RCC 7860 (cell line): ENCODE results near the gene NDUFS1.
"Not testable (repeated sequence)": the region's sequence is repeated elsewhere in the genome, so short reads cannot be mapped to it uniquely, and the experiment has no call there.

ENCODE experiments used
- DNase-seq: peaks from one replicate; pipeline ENCODE4 v3.0.0-alpha.2; 2015; ENCODE audit warnings: low spot score
- FAIRE-seq: peaks from 2 replicates; lab custom pipeline; 2012; peaks lifted over from hg19 to GRCh38; lab: Jason Lieb, UNC

The NDUFS1 gene

DNA sequence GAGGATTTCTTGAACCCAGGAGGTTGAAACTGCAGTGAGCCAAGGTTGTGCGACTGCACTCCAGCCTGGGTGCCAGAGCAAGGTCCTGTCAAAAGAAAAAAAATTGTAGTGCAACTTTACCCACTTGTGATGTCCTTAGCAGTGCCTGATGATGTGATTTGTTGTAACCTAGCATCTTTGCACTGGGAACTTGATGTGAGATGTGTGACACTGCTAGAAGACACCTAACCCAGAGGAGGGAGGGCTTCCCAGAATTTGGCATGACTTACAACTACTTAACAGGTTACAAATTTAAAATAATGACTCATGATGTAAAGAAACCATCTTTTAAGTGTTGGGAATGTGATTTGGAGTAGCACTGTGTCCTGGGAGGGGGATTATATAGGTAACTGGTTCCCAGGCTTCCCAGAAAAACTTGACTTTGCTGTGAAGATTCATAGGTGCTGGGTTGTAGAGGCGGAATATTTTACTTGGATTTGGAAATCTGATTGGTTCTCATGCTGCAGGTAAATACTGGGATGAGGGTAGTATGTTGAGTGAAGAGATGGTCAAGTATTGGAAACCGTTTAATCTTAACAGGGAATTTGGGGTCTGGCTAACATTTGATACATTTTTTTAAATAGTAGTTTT lies 4.1 kb upstream of the NDUFS1 start:
- FAIRE-seq = no peak
- no peak for DNase-seq

DNA sequence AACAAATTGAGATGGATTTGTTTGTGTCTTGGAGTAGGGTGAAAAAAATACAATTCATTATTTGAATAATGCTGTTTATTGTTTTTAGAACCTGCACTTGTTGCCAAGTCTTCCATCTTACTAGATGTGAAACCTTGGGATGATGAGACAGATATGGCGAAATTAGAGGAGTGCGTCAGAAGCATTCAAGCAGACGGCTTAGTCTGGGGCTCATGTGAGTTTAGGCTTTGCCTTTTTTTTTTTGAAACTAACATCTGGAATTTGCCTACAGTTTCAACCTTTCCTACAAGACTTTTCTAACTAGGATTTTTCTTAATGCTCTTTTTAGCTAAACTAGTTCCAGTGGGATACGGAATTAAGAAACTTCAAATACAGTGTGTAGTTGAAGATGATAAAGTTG lies 3.2 kb upstream of the NDUFS1 start:
- not testable (repeated sequence) for DNase-seq

DNA sequence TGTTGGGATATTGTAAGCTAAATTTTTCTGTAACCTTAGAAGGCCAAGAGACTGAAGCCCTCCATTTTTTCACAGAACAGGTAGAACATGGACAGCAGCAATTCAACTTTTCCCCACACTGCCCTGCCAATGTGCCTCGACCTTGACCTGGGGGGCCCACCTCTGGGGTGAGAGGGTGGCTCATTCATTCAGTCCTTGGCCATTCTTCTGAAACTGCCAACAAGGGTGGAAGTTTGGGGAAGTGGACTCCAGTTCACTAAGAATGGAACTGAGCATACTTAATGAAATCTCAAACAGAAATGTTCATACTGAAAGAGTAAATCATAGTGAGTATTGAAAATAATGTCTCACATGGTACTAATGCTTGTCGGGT lies 1.5 kb upstream of the NDUFS1 start:
- FAIRE-seq (no peak), DNase-seq (no peak)

More for the DNA sequence above, 3.2 kb upstream of the NDUFS1 start:
- not testable (repeated sequence) for FAIRE-seq

DNA sequence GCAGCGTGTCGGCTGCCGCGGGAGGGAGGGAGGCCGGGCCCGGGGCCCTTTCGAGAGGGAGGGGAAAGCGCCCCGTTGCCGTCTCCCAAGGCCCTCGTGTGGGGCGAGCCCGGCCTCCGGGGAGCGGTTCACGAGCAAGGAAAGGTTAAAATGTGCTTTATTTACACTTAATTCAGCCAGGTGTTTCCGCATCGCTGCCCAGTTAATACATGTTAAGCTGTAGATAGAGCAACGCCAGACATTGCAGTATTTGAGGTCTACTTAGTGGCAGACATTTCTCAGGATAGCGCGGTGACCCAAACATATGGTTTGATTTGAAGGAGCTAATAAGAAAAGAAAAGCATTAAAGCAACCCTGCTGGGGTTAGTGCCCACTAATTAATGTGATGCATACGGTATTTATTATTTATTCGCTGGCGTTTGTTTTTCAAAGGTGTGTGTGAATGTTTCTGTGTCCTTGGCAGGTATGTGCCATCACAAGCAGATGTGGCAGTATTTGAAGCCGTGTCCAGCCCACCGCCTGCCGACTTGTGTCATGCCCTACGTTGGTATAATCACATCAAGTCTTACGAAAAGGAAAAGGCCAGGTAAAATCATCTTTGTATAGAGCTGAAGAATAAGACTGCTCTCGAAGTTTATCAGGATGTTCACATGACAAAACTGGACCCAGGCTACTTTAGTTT lies 1.0 kb upstream of the NDUFS1 start:
- no peak for FAIRE-seq
- no peak for DNase-seq

DNA sequence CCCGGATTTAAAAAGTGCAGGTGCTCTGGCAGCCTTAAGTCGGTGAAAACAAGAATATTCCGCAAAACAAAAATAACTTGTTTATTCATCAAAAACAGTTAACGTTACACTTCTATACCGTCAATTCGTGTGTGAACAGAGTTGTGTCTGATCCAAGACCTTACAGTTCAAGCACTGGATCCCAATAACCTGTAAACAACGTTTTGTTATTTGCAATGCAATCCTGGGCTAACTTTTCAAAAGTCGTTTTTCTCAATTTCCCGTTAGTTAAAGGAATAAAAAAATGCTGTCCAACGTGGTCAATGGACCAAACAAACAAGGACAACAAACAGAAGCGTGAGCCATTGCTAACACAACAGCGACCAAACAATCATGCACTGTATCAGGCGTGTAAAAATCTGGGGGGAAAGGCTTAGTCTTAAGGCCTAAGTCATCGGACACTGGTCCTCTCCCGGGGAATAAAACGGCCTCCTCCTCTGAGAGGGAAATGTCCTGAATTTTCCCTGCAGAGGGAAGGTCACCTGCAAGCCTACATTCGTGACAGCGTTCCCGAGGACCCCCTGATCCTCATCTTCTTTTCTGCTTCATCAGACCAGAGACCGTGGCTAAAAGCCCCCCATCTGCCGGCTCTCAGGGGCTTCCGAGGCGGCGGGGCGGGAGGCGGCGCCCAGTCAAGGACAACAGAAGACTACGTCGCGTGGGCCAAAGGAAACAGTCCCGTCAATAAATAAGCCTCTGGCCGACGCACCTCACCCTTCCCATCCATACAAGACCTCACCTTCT lies 490 bp downstream of the NDUFS1 start:
- no peak for FAIRE-seq
- no peak for DNase-seq

DNA sequence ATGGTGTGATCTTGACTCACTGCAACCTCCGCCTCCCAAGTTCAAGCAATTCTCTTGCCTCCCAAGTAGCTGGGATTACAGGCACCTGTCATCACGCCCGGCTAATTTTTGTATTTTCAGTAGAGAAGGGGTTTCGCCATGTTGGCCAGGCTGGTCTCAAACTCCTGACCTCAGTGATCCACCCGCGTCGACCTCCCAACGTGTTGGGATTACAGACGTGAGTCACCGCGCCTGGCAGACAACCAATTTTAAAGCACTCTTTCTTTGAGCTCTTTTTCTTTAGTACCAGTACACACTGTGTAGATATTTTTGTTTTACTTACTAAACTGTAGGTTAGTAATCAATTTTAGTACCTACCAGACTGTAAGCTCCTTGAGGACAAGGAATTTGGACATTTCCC lies 2.2 kb downstream of the NDUFS1 start:
- not testable (repeated sequence) for FAIRE-seq, DNase-seq

DNA sequence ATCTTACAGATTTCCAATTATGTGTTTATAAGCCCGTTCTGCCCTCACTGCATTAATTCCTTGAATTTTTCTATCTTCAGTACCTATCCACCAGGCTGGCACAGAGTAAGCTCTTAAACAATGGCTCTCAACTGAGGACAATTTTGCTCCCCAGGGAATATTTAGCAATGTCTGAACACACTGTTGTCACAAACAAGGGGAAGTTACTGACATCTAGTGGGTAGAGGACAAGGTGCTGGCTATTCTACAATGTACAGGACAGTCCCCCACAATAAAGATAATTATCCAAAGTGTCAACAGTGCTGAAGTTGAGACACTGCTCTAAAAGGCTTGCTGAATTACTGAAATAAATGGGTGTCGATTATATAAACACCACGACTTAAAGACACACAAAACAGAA lies 5.0 kb downstream of the NDUFS1 start:
- DNase-seq (no peak), FAIRE-seq (no peak)

DNA sequence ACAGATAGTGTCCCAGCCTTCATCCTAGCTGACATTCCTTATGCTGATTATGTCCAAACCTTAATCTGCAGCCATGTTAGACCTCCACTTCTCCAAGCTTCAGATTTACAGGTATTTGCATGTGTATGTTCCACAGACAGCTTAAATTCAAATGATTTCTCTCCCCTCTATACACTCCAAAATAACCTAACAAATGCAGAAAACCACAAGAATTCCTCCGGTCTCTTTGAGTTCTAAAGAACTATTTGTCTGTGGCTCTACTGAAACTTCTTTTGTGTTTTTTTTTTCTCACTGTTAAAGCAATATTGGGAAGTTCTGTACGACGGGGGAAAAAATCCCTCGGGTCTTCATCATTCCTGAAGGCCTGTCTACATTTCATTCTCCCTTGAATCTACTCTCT lies 8.6 kb downstream of the NDUFS1 start:
- DNase-seq (no peak), FAIRE-seq (no peak)

DNA sequence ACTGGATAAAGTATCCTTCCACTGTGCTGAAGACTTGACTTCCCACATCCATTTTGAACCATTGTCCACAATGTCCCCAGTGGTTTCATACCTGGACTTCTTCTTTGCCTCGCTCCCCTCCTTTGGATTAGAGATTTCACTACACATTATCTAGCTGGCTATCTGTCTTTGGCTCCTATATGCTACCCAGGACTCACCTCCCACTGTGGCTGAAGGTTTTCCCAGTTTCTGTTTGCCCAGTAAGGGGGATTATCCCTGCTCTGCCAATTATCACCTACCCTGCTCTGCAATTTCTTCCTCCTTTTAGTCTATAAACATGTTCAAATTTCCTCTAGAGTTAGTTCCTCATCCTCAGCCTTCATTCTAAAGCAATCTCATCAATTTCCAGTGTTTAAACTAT lies 9.1 kb downstream of the NDUFS1 start:
- FAIRE-seq (no peak), DNase-seq (no peak)

DNA sequence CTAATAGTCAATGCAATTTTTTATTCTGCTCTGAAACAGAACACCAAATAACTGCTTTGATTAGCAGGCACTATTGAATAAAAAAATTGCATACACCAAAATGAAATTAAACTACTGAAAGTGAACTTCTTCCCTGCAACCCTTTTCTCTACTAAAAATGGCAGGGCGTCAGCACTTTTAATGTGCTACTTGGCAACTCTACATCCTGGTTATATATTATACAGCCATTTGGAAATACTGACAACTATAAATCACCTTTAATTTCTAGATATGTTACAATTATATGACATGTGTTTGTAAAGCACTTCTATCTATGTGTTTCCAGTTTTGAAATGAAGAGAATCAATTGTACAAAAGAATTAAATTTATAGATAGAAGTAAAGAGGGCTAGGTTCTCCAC lies 9.9 kb downstream of the NDUFS1 start:
- FAIRE-seq (no peak), DNase-seq (no peak)

DNA sequence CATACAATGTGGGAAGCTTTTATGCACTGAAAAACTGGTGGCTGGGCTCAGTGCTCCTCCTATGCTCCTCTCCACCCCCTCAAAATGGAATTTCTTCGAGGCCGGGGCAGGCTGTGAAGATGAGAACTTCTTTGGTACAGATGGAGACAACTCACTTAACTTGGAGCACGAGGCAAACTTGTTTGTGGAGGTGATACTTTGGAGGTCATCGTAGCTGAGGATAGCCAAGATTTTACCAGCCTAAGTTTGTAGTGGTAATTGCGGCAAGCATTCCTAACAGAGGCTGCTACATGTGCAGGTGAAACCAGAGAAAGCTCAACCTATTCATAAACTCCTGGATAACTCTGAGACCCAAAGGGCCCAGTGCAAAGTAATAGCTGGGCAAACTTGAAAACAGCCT lies 13.6 kb downstream of the NDUFS1 start:
- no peak for FAIRE-seq
- DNase-seq = no peak

DNA sequence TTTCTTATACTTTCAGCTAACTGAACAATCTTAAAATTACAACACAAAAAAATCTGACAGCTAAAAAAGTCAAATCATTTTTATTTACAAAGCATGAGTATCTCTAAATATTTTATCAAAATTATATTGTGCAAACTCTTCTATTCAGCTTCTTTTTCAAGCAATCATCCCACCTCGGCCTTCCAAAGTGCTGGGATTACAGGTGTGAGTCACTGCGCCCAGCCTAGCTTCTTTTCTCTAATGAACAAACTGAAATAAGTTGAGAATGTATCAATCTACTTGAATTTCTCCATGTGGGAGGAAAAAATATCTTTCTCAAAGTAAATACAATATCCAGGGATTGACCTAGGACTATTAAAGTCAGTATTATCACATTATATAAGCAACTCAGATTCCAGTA lies 14.9 kb downstream of the NDUFS1 start:
- DNase-seq = no peak
- no peak for FAIRE-seq

DNA sequence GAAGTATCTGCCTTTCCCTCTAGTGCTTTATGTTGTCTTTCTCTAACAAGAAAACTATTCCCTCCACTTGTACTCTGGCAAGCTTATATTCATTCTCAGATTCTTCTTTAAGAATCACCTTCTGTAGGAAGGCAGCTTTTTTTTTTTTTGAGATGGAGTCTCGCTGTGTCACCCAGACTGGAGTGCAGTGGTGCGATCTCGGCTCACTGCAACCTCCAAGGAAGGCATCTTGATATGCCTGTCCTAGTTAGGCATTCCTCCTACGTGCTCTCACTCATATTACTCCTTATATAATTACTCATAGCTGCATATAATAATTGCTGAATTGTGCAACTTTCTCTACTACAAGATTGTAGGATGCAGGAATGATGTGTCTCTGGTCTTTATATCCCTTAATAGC lies 15.8 kb downstream of the NDUFS1 start:
- no peak for FAIRE-seq

DNA sequence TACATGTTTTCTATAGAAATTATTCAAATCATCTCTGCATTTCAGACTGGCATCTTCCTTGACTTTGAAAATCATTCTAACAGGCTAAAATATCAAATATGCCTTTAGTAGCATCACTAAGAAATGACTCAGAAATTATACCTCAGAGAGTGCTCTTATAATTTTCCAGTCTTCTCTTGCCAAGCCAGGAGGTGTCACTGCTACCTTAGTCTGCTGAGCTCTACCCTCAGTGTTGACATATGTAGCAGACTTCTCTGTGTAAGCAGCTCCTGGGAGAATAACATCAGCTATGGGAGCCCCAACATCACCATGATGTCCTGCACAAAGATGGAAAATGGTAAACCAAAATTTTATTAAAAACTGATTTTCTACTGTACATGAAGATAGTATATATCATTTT lies 31.6 kb downstream of the NDUFS1 start:
- FAIRE-seq (no peak), DNase-seq (no peak)

More for the DNA sequence above, 15.8 kb downstream of the NDUFS1 start:
- no peak for DNase-seq

DNA sequence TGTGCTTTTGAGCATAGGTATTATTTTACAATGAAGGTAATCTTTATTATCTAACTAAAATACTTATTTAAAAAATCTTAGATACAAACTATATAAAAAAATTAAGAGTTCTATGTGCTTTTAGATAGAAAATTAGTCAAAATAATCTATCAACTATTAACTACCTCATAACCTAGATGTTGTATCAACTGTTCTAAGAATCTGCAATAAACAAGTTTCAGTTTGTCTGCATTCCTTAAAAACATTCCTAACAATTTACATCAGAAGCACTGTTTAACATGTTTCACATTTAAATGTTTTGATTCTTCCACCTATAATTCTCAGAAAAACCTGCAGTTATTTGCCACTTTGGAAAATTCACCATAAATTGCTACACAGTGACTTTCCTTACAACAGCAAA lies 33.3 kb downstream of the NDUFS1 start:
- FAIRE-seq = no peak
- no peak for DNase-seq

DNA sequence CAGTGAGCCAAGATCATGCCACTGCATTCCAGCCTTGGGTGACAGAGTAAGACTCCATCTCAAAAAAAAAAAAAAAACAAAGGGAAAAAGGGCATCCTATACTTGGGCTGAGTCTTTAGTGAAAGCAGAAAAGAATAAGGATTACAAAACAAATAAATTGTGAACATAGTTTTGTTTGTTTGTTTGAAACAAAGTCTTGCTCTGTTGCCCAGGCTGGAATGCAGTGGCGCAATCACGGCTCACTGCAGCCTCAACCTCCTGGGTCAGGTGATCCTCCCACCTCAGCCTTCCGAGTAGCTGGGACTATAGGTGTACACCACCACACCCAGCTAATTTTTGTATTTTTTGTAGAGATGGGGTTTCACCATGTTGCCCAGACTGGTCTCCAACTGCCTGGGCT lies 36.7 kb downstream of the NDUFS1 start:
- not testable (repeated sequence) for FAIRE-seq, DNase-seq

DNA sequence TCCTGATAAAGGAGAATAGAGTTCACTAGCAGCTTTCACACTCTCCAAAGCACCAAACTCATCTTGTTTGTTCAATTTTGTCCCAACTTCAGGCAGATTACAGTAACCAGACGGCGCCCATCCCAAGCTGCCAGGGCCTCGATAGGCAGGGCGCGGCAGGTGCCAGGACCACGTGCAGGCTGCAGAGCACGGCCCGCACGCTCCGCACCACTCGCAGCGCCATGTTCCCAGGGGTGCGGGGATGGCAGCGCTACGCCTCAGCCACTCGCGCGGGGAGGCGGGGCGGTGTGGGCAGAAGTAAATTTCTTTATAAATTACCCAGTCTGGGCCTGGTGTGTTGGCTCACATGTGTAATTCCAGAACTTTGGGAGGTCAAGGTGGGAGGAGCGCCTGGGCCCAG lies 43.0 kb downstream of the NDUFS1 start:
- no peak for FAIRE-seq
- DNase-seq = no peak

DNA sequence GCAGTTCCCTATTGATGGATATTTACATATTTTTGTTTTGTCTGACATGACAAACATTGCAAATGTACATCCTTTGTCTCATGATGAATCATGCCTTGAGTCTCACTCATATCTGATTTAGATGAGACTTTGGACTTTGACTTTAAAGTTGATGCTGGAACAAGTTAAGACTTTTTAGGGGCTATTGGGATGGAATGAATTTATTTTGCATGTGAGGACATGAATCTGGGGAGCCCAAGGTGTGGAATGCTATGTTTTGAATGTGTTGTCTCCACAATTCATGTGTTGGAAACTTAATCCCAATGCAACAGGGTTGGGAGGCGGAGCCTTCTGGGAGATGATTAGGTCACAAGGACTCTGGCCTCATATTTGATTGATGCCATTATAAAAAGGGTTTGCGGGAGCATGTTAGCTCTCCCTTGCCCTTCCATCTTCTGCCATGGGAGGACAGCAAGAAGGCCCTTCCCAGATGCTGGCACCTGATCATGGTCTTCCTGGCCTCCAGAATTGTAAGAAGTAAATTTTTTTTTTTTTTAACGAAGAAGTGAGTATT lies 44.1 kb downstream of the NDUFS1 start:
- FAIRE-seq (no peak), DNase-seq (no peak)

DNA sequence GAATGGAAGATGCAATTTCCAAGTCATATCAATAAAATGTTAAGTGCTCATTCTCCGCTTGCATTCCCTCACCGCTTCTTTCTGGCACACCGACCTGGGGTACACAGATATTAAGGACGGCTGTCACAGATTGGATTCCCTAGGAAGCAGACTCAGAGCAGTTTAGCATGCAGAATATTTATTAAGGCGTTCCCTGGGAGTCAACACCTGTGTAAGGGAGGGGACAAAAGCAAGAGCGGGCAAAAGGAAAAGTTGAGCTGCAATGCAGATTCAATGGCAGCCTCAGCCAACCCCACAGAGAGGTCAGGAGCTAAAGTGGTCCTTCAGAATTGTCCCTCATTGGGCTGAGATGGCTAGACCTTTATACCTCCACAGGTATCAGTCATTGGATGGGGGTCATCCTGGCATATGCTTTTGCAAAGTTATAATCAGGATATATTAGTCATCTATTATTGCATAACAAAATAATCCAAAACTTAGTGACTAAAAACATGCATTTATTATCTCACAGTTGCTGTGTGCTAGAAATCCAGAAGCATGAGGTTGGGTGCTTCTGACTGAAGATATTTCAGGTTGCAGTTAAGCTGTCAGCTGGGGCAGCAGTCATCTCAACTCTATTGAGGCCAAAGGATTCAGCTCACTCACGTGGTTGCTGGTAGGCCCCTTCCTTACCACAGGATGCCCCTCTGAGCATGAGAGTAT lies 46.2 kb downstream of the NDUFS1 start:
- FAIRE-seq (no peak), DNase-seq (no peak)

DNA sequence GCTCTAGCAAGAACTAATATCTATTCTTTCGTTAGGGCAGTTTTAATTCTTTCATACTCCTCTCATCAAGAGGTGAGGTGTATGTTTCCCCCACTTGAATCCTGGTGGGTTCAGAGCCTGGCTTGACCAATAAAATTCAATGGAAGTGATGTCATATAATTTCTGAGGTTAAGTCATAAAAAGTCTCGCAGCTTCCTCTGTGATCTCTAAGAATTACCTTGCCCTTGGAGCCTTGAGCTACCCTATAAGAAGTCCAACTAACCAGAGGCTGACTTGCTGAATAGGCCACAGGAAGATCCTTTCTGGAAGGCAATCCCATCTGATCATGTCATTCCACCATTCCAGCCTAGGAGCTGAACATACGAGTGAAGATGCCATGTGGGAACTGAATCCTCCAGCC lies 47.1 kb downstream of the NDUFS1 start:
- DNase-seq (no peak), FAIRE-seq (no peak)

DNA sequence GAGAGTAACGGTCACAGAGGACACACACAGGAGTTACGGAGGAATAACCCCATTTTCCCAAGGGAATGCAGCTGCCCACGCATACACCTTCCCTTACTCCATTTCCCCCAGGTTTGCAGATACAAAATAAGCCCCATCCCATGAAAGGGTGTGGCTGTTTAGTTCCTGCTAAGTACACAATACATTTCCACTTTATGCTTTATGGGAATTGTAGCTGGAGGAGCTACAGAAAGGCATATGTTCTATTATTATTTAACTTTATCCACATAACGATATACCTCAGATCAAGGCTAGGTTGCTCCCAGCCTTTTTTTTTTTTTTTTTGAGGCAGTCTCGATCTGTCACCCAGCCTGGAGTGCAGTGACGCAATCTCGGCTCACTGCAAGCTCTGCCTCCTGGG lies 50.5 kb downstream of the NDUFS1 start:
- FAIRE-seq (no peak), DNase-seq (no peak)
